Measurements from ENCODE around the gene CNIH4.

DNA sequence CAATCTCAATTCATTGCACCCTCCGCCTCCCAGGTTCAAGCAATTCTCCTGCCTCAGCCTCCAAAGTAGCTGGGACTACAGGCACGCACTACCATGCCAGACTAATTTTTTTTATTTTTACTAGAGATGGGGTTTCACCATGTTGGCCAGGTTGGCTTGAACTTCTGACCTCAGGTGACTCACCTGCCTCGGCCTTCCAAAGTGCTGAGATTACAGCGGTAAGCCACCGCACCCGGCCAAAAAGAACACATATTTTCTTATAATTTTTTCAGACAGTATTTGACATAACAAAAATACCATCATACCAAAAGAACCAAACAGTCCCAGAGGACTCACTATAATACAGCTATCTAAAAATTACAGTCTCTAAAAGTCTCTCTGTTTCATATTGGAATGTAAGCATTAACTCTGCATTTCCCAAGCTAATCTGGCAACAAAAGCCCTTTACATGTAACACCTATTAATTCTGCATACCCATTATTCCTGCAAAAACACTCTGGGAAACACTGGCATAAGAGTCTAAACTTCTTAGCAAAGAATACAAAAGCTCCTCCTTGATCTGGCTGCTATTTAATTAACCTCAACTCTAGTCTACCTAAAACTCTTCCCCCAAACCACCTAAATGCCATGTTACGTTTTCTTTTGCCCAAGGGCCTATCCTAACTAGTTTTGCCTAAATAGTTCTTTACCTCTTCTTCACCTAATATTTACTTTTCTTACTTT lies 51.1 kb downstream of the CNIH4 start:
- TF ChIP-seq, protein P1, sequence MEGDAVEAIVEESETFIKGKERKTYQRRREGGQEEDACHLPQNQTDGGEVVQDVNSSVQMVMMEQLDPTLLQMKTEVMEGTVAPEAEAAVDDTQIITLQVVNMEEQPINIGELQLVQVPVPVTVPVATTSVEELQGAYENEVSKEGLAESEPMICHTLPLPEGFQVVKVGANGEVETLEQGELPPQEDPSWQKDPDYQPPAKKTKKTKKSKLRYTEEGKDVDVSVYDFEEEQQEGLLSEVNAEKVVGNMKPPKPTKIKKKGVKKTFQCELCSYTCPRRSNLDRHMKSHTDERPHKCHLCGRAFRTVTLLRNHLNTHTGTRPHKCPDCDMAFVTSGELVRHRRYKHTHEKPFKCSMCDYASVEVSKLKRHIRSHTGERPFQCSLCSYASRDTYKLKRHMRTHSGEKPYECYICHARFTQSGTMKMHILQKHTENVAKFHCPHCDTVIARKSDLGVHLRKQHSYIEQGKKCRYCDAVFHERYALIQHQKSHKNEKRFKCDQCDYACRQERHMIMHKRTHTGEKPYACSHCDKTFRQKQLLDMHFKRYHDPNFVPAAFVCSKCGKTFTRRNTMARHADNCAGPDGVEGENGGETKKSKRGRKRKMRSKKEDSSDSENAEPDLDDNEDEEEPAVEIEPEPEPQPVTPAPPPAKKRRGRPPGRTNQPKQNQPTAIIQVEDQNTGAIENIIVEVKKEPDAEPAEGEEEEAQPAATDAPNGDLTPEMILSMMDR (IDR thresholded peaks at IDR 0.05): no peak
- TF ChIP-seq SMAD3 (CRISPR knock-in tag; IDR thresholded peaks at IDR 0.05; ENCODE audit: borderline replicate concordance): no peak
- TF ChIP-seq KAT7 (CRISPR knock-in tag; IDR thresholded peaks at IDR 0.05; ENCODE audit: borderline replicate concordance): no peak
- TF ChIP-seq NR2C2 (CRISPR knock-in tag; IDR thresholded peaks at IDR 0.05): no peak
- TF ChIP-seq MAX (CRISPR knock-in tag; IDR thresholded peaks at IDR 0.05): no peak
- TF ChIP-seq, protein P2, sequence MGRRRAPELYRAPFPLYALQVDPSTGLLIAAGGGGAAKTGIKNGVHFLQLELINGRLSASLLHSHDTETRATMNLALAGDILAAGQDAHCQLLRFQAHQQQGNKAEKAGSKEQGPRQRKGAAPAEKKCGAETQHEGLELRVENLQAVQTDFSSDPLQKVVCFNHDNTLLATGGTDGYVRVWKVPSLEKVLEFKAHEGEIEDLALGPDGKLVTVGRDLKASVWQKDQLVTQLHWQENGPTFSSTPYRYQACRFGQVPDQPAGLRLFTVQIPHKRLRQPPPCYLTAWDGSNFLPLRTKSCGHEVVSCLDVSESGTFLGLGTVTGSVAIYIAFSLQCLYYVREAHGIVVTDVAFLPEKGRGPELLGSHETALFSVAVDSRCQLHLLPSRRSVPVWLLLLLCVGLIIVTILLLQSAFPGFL (CRISPR knock-in tag; IDR thresholded peaks at IDR 0.05; ENCODE audit: borderline replicate concordance): no peak
- TF ChIP-seq TCF7 (CRISPR knock-in tag; IDR thresholded peaks at IDR 0.05; ENCODE audit: low read depth): no peak
- TF ChIP-seq RELA (CRISPR knock-in tag; IDR thresholded peaks at IDR 0.05; ENCODE audit: borderline replicate concordance): no peak
- TF ChIP-seq USF2 (CRISPR knock-in tag; IDR thresholded peaks at IDR 0.05): no peak
- TF ChIP-seq ZNF423 (CRISPR knock-in tag; IDR thresholded peaks at IDR 0.05): no peak
- TF ChIP-seq TEAD4 (CRISPR knock-in tag; IDR thresholded peaks at IDR 0.05): no peak
- TF ChIP-seq ELF4 (CRISPR knock-in tag; IDR thresholded peaks at IDR 0.05; ENCODE audit: low read depth): no peak
- no peak for TF ChIP-seq SP1 (CRISPR knock-in tag; conservative IDR thresholded peaks at IDR 0.05)
